HG02870 (cell line): ENCODE measurements around the gene OXER1.

Experiments used
- ATAC-seq: cut with Tn5 transposase; IDR thresholded peaks from one replicate; pipeline ENCODE4 v1.9.1; 2021; ENCODE audit warnings: mild to moderate bottlenecking, moderate library complexity; ENCODE audit not compliant: unreplicated experiment

OXER1 gene

GRCh38 chr2:42770288-42771131, 6.6 kb upstream of the OXER1 start:
- peak; percentile 69 for ATAC-seq

DNA sequence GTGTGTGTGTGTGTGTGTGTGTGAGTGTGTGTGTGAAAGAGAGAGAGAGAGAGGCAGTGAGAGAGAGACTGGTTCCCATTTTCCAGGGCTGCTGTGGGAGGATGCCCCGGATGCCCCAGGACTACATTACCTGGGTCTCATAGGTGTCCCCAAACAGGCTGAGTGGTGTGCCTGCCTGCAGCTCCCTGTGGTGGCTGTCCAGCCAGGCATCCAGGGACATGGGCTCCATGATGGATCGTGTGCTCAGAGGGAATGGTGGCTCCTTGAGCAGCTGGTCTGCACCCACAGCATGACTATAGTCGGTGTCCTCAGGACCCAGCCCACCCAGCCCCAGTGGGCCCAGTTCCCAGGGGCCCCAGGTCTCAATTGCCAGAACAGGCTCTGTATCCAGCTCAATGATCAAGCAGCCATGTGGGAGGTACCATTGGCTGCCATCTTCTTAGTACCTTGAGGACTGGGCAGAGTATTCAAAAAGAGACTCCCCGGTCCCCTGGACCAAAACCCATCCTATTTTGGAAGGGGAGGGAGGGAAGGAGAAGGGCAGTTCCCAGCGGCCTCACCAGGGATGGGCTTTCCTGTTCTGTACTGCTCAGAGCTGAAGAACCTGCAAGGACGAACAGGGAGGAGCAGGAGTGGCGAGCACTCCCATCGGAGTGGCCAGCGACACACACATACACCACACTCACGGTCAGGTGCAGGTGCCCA, 5.8 kb upstream of the OXER1 start:
- no peak for ATAC-seq

DNA sequence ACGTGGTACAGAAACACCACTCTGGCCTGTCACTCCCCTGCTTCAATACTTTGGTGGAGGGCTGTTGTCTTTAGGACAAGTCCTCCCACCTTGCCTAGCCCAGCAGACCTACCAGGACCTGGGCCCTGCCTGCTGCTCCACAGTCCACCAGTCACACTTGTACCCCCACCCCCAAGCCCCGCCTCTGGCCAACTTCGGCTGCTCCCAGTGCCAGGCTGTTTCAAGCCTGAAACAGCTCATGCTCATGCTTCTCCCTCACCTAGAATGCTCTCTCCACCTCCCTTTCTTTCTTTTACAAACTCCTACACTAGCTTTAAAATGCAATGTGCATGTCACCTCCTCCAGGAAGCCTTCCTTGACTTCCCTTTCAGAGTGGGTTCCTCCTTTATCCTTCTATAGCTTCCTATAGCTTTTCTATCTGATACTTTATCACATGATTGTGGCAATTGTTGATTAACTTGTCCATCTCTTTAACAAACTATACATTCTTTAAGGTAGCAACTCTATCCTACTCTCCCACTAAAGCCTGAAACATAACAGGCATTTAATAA, 4.8 kb upstream of the OXER1 start:
- ATAC-seq: no peak

GRCh38 chr2:42767899-42768705, 4.2 kb upstream of the OXER1 start:
- ATAC-seq: no peak

GRCh38 chr2:42767080-42767898, 3.4 kb upstream of the OXER1 start:
- ATAC-seq: no peak

- ATAC-seq: no peak
Measured at GRCh38 chr2:42765686-42766085, 1.8 kb upstream of the OXER1 start.

- no peak for ATAC-seq
Measured at GRCh38 chr2:42764901-42765300, 966 bp upstream of the OXER1 start.

GRCh38 chr2:42762823-42763804, 821 bp downstream of the OXER1 start:
- no peak for ATAC-seq

DNA sequence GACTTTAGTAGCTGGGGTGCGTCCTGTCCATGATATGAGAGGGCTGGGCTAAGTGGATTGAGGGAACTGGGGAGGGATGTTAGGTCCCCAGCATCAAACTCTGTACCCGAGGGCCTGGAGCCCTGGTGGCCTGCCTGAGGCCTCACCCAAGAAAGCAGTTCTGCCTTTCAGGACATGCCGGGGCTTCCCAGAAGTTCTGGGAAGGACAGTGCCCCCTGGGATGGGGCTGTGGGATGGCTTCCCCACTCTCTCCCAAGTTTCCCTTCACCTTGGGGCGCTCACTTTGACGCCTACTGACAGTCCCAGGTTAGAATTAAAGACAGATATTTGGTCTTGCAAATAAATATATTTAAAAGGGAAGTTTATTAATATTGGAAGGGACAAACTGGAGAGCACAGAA, 1.8 kb downstream of the OXER1 start:
- ATAC-seq: no peak

DNA sequence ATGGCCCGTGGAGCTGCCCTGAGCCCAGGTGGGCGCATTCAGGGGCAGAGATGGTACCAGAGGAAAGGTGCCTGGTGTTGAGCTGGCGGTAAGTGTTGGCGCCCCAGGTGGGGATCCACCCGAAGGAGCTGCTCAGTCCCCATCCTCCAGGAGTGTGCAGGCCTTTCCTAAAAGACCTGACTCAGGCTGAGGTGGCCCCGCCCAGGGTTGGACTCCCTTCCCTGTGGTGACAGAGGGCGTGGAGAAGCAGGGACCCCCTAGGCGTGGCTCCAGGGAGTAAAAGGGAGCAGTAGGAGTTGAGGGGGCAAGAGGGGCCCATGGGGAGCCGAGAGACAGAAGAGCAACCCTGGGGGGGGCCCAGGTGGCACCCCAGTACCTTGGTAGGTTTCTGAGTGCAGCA, 2.4 kb downstream of the OXER1 start:
- ATAC-seq: no peak

- no peak for ATAC-seq
Measured at GRCh38 chr2:42758751-42759150, 5.2 kb downstream of the OXER1 start.

DNA sequence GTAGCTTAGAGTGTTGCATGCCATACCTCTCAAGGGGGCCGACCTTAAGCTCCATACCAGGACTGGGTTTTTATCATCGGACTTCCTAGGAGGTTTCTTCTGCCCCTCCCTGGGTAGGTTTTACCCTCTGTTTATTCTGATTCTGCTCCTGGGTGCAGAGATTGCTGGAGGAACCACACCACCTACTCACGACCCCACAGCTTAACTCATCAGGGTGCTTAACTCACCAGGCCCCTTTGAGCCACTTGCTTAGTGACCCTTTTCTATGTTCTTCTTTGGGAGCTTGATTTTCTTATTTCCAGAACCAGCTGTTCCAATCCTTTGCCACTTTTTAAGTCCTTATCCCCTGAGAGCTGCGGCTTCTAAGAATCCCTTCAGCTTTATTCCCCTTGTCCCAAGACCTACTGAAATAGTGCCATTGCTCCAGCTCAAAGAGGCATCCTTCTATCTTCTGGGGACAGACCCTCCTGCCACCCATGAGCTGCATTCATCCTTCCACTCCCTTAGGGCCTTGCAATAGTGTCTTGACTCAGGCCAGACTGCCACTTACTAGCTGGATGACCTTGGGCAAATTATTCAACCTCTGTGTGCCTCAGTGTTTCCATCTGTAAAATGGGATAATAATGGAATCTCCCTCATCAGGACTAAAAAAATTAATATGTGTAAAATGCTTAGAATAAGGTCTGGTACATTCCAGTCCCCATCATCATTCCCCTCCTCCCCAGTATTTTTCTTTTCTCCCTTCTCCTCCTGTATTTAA, 5.8 kb downstream of the OXER1 start:
- ATAC-seq: no peak

DNA sequence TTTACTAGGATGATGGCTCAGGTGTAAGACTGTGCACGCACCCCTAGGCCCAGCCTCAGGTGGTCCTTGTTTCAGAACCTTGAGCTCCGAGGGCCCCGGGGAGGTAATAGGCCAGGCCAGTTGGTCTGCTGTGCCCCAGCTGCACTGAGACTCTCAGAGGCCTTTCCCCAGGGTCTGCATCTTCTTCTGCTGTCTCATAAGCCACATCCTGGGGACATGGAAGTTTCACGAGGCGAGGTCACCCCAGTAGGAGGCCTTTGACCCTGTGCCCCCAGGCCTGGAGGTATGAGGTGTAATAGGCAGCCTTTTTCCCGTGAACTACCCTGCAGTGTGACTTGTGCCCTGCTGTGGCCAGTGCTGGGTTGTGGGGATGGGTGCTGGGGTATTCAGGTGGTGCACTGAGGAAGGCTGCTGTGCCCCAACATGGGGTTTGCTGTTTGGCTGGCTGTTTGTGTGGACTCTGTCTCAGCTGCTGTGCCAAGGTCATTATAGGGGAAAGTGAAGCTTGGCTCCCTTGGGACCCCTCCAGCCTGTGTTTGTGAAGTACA, 6.9 kb downstream of the OXER1 start:
- no peak for ATAC-seq

GRCh38 chr2:42756150-42756775, 7.7 kb downstream of the OXER1 start:
- ATAC-seq: no peak

- no peak for ATAC-seq
Measured at GRCh38 chr2:42755191-42755880, 8.6 kb downstream of the OXER1 start.

DNA sequence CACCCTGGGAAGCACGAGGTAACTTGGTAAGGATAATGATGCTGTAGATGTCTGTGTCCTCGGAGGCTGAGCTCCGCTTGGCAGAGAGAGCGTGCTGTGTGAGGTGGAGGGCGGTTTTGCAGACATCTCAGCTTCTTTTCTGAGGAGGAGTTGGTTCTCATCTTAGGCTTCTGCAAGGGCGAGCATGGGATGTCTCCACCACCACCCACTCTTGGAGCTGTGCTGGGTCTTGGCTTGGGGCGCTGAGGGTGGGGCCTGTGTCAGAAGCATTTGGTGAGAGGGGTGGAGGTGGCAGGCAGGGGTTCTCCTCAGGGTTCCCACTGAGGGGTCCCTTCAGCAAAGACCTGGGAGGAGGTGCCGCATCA, 9.2 kb downstream of the OXER1 start:
- ATAC-seq: no peak
